ENCODE results near the gene MAP3K6.

The MAP3K6 gene

DNA sequence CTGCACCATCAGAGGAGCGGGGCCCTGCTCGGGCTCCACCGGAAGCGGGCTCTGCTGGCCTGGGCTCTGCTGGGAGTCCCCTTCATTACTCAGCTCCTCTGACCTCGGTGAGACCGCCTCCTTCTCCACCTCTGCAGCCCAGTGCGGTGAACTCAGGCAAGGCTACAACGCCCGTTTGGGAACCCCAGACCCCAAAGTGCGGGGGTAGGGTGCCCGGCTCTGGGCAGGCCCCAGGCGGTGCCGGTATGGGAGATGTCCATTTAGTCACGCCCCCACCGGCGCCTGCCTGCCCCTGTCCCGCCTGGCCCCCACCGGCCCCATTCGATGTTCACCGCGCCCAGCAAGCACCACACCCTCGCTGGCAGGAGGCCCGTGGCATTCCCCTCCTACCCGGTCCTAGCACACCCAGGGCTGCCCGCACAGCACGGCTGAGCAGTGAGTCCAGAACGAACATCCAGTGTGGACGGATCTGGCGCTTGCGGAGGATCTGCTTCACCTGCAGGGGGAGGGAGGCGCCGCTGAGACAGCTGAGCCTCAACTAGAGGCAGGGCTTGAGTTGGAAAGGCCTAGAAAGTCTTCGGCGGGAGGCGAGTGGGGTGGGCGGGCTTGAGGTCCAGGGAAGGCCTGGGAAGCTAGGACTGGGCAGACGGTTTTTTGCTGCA lies 10.0 kb downstream of the MAP3K6 start:
- peak; percentile 64 for ATAC-seq (replicated peaks; ENCODE audit: extremely low read depth, poor library complexity, severe bottlenecking)
- peak overlapping the region; percentile 80 for H3K27ac Mint-ChIP-seq (ENCODE audit: low read depth)
- peak overlapping the region; percentile 75 for H3K4me3 Mint-ChIP-seq
- no peaks in the 10 kb centered on the region for H3K9me3 Mint-ChIP-seq
- DNase-seq (ENCODE audit: low spot score in 2 of 2) = peak in 1 of 2 donors; percentile 32
- peaks cover 22% of the 10 kb centered on the region for H3K36me3 Mint-ChIP-seq (ENCODE audit: insufficient read depth)
- peaks cover 43% of the 10 kb centered on the region for H3K4me1 Mint-ChIP-seq
- no peaks in the 10 kb centered on the region for H3K27me3 Mint-ChIP-seq

DNA sequence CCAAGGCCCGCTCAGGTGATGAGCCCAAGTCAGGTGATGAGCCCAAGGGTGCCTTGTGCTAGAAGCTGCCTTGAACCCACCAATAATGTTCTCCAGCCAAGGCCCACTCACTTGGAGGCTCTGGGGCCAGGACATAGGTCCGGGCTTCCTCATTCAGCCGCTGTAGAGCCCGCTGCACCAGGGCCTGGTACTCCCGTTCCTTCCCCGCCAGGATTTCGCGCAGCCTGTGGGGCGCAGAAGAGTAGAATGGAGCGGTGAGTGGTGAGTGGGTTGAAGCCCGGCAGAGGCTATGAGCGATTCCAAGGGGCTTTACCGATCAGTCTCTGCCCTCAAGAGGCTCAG lies 10.5 kb downstream of the MAP3K6 start:
- H3K27me3 Mint-ChIP-seq = no peaks in the 10 kb centered on the region
- no peak for ATAC-seq (replicated peaks; ENCODE audit: extremely low read depth, poor library complexity, severe bottlenecking)
- H3K4me1 Mint-ChIP-seq = peaks cover 43% of the 10 kb centered on the region
- peak overlapping the region; percentile 80 for H3K27ac Mint-ChIP-seq (ENCODE audit: low read depth)
- H3K36me3 Mint-ChIP-seq (ENCODE audit: insufficient read depth) = peaks cover 22% of the 10 kb centered on the region
- peak overlapping the region; percentile 75 for H3K4me3 Mint-ChIP-seq
- H3K9me3 Mint-ChIP-seq = no peaks in the 10 kb centered on the region
- no peak for DNase-seq (ENCODE audit: low spot score in 2 of 2)

DNA sequence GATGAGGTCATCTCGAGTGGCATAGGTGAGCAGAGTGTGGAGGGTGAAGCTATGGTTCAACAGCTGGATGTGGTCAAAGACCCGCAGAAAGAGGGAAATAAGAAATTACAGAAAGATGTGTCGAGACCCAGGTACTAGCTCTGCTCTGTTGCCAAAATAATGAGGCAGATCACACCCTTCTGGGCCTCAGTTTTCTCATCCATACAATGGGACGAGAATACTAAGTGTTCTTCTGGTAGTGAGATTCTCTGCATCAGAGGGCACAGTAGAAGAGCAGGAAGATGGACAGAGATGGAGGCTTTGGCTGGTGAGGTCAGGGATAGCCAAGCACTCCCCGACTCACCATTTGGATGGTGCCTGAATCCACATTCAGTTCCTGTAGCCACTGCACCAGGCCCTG lies 11.1 kb downstream of the MAP3K6 start:
- Mint-ChIP-seq H3K36me3 (ENCODE audit: insufficient read depth) (peaks cover 24% of the 10 kb centered on the region), H3K4me3 (peak overlapping the region; percentile 75), H3K27me3 (no peaks in the 10 kb centered on the region), H3K27ac (ENCODE audit: low read depth) (peak overlapping the region; percentile 88), H3K9me3 (no peaks in the 10 kb centered on the region), H3K4me1 (peaks cover 43% of the 10 kb centered on the region)
- DNase-seq (ENCODE audit: low spot score in 2 of 2) (no peak), ATAC-seq (replicated peaks; ENCODE audit: extremely low read depth, poor library complexity, severe bottlenecking) (no peak)

DNA sequence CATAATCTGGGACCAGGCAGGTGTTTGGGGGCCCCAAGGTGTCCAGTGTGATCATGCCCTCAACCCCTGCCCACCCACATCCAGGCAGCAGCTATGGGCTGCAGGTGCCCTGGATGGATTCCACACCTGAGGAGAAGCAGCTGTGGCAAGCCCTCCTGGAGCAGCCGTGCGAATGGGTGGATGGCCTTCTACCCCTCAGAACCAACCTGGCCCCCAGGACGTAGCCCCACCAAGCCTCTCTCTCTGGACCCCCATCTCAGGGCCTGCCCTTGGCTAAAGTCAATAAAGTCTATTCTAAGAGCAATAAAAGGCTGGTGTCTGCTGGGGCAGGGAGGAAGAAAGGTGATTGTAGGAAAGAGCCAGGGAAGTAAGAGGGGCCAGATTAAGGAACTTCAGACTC lies 13.1 kb downstream of the MAP3K6 start:
- Mint-ChIP-seq H3K27ac (ENCODE audit: low read depth) (no peak overlapping the region), H3K9me3 (no peaks in the 10 kb centered on the region), H3K36me3 (ENCODE audit: insufficient read depth) (peaks cover 26% of the 10 kb centered on the region), H3K4me3 (no peak overlapping the region), H3K27me3 (no peaks in the 10 kb centered on the region), H3K4me1 (peaks cover 25% of the 10 kb centered on the region)
- no peak for ATAC-seq (replicated peaks; ENCODE audit: extremely low read depth, poor library complexity, severe bottlenecking)
- no peak for DNase-seq (ENCODE audit: low spot score in 2 of 2)

DNA sequence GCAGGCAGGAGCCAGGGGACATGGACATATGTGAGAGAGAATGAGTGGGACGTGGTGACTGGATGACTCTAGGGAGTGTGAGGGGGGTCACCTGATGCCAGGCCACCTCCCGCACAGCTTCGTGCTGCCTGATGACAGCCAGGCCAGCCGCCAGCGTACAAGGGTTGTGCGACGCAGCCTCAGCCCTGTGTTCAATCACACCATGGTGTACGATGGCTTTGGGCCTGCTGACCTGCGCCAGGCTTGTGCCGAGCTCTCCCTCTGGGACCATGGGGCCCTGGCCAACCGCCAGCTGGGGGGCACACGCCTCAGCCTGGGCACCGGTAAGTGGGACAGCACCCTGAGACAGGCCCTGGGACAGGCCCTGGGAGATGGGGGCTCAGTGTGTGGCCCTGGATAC lies 13.6 kb downstream of the MAP3K6 start:
- Mint-ChIP-seq H3K4me3 (no peak overlapping the region), H3K4me1 (peaks cover 25% of the 10 kb centered on the region), H3K27ac (ENCODE audit: low read depth) (peak overlapping the region; percentile 78), H3K27me3 (no peaks in the 10 kb centered on the region), H3K36me3 (ENCODE audit: insufficient read depth) (peaks cover 28% of the 10 kb centered on the region), H3K9me3 (no peaks in the 10 kb centered on the region)
- ATAC-seq (replicated peaks; ENCODE audit: extremely low read depth, poor library complexity, severe bottlenecking) = no peak
- DNase-seq (ENCODE audit: low spot score in 2 of 2) = no peak

DNA sequence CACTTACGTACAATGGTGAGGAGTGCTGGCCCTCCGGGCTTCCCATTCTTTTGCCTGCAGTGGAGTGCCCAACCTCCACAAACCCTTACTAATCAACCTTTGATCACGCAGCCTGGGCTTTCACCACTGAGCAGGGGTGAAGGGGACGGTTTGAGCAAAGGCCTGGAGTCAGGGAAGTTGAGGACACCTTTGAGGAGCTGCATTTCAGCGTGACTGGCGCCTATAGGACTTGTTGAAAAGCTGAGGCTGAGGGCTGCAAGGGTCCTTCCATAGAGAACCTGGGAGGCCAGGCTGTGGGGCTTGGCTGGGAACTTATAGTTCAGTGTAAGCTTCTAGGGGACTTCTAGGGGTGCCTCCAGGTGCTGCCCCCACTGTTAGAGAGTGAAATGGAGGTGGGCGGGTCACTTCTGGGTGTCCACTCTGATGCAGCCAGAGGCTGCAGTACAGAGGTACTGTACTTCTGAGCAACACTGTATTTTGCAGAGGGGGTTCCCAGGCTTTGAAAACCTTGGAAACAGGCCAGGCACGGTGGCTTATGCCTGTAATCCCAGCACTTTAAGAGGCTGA lies 15.1 kb downstream of the MAP3K6 start:
- H3K27me3 Mint-ChIP-seq = no peaks in the 10 kb centered on the region

DNA sequence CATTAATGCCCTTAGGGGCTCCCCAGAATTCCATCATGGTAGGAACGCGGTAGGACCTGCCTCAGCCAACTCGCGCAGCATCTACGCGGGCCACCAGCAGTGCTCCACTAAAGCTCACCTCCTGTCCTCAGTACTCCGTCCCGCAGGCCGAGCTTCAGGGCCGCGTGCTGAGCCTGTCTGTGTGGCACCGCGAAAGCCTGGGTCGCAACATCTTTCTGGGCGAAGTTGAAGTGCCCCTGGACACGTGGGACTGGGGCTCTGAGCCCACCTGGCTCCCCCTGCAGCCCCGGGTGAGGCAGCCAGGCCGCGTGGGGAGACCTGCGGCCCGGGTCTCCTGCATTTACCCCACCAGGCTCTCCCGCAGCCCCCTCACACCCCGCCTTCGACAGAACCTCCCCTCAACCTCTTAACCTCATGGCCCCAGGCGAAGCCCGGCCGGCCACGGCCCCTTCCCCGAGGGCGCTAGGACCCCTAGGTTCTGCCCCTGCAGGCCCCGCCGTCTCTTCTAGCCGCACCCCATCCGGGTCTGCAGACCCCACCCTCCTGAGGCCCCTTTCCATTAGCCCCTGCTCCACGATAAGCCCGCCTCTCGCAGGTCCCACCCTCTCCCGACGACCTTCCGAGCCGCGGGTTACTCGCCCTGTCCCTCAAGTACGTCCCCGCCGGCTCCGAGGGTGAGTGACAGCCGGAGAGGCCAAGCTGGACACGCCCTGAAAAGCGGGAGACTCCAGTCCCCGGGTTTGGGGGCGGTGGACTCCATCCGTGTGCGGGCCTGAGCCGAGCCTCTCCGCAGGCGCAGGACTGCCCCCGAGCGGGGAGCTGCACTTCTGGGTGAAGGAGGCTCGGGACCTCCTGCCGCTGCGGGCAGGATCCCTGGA lies 15.9 kb downstream of the MAP3K6 start:
- ATAC-seq (replicated peaks; ENCODE audit: extremely low read depth, poor library complexity, severe bottlenecking) (no peak), DNase-seq (ENCODE audit: low spot score in 2 of 2) (no peak)
- Mint-ChIP-seq H3K9me3 (no peaks in the 10 kb centered on the region), H3K4me1 (peaks cover 23% of the 10 kb centered on the region), H3K27me3 (no peaks in the 10 kb centered on the region), H3K27ac (ENCODE audit: low read depth) (no peak overlapping the region), H3K36me3 (ENCODE audit: insufficient read depth) (peaks cover 29% of the 10 kb centered on the region), H3K4me3 (no peak overlapping the region)

More for the DNA sequence above, 15.1 kb downstream of the MAP3K6 start:
- Mint-ChIP-seq H3K4me3 (no peak overlapping the region), H3K4me1 (peaks cover 23% of the 10 kb centered on the region), H3K9me3 (no peaks in the 10 kb centered on the region), H3K36me3 (ENCODE audit: insufficient read depth) (peaks cover 26% of the 10 kb centered on the region), H3K27ac (ENCODE audit: low read depth) (no peak overlapping the region)
- DNase-seq (ENCODE audit: low spot score in 2 of 2) (no peak), ATAC-seq (replicated peaks; ENCODE audit: extremely low read depth, poor library complexity, severe bottlenecking) (no peak)

DNA sequence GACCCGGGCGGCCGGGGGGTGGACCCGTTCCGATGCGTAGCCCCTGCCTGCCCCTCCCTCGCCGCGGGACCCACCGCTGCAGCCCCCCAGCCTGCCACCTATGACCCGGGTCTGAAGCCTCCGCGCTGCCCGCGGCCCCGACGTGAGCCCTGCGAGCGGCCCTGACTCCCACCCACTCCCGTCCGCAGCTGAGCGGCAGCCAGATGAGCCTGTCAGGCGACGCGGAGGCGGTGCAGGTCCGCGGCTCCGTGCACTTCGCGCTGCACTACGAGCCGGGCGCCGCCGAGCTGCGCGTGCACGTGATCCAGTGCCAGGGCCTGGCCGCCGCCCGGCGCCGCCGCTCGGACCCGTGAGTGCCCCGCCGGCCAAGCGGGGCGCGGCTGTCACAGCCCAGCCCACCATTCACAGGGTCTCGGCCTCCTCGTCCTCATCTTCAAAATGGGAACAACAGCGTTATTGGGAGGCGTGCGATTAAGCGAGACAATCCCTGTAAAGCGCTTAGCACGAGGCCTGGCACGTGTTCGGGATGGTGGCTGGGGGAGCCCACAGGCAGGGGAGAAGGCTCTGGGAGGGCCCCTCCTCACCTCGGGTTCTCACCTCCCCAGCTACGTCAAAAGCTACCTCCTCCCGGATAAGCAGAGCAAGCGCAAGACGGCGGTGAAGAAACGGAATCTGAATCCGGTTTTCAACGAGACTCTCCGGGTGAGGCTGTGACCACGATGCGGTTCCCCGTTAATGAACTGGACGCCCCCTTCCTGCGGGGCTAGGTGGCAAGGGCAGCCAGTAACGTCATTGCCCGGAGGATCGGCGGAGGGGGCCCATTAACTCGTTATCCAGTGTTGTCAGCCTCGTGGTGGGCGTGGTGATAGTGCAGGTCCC lies 16.7 kb downstream of the MAP3K6 start:
- Mint-ChIP-seq H3K27ac (ENCODE audit: low read depth) (no peak overlapping the region), H3K9me3 (no peaks in the 10 kb centered on the region), H3K4me1 (peaks cover 18% of the 10 kb centered on the region), H3K27me3 (no peaks in the 10 kb centered on the region), H3K4me3 (no peak overlapping the region), H3K36me3 (ENCODE audit: insufficient read depth) (peaks cover 34% of the 10 kb centered on the region)
- DNase-seq (ENCODE audit: low spot score in 2 of 2) (no peak), ATAC-seq (replicated peaks; ENCODE audit: extremely low read depth, poor library complexity, severe bottlenecking) (no peak)

DNA sequence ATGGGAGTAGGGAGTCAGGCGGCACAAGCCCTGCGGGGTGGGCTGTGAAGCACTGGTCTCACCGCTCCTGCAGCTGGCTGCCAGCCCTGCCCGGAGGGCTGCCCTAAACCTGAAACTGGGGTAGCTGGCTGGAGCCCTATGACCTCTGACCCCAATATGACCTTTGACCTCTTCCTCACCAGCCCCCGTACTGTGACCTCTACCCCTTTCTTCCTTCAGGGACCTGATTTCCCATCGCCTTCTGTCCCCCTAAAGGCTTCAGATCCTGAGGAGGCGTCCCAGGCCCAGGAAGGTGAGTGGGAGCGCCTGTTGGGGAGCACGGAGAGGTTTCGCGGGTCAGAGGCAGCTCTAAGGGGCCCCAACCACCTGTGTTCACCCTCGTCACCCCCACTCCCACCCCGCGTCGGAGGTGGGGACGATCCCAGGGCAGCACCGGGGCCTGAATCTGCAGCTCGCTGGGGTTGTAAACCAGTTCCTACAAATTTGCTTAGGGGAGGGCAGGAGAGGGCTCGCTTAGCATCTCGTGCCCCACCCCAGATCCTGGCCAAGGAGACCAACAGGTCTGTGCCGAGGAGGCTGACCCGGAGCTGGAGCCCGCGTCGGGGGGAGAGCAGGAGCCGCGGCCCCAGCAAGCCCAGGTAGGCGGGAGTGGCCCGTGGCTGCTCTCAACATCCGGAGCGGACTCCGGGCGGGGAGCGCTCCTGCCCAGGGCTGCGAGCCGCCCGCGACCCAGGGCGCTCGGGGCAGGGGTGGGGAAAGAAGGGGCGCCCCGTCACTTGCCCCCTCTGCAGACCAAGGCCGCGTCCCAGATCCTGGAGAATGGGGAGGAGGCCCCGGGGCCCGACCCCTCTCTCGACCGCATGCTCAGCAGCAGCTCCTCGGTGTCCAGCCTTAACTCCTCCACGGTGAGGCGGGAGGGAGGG lies 17.6 kb downstream of the MAP3K6 start:
- H3K36me3 Mint-ChIP-seq (ENCODE audit: insufficient read depth) = peaks cover 37% of the 10 kb centered on the region
- no peaks in the 10 kb centered on the region for H3K27me3 Mint-ChIP-seq
- H3K4me3 Mint-ChIP-seq = no peak overlapping the region
- DNase-seq (ENCODE audit: low spot score in 2 of 2) = no peak
- peaks cover 17% of the 10 kb centered on the region for H3K4me1 Mint-ChIP-seq
- H3K27ac Mint-ChIP-seq (ENCODE audit: low read depth) = no peak overlapping the region
- no peaks in the 10 kb centered on the region for H3K9me3 Mint-ChIP-seq
- ATAC-seq (replicated peaks; ENCODE audit: extremely low read depth, poor library complexity, severe bottlenecking) = no peak

DNA sequence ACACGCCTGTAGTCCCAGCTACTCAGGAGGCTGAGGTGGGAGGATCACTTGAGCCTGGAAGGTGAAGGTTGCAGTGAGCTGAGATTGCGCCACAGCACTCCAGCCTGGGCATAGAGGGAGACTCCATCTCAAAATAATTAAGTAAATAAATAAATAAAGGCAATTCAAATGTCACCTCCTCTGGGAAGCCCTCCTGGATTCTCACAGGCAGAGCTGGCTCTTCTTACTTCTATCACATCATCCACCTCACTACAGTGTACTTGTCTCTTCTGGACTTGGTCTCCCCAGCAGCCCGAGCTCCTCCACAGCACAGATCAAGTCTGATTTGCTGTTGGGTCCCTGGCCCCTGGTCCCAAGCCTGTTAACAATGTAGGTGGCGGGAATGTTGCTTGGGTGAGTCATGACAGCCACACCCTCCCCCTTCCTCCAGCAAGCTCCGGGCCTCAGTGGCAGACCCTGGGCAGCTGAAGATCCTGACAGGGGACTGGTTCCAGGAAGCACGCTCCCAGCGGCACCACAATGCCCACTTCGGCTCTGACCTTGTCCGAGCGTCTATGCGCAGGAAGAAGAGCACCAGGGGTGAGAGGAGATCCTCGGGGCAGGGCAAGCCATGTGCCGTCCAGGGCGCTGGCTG lies 19.7 kb downstream of the MAP3K6 start:
- ATAC-seq (replicated peaks; ENCODE audit: extremely low read depth, poor library complexity, severe bottlenecking) = no peak
- Mint-ChIP-seq H3K4me3 (no peak overlapping the region), H3K27me3 (no peaks in the 10 kb centered on the region), H3K4me1 (peaks cover 26% of the 10 kb centered on the region), H3K27ac (ENCODE audit: low read depth) (peak overlapping the region; percentile 79), H3K36me3 (ENCODE audit: insufficient read depth) (peaks cover 44% of the 10 kb centered on the region), H3K9me3 (no peaks in the 10 kb centered on the region)
- no peak for DNase-seq (ENCODE audit: low spot score in 2 of 2)

DNA sequence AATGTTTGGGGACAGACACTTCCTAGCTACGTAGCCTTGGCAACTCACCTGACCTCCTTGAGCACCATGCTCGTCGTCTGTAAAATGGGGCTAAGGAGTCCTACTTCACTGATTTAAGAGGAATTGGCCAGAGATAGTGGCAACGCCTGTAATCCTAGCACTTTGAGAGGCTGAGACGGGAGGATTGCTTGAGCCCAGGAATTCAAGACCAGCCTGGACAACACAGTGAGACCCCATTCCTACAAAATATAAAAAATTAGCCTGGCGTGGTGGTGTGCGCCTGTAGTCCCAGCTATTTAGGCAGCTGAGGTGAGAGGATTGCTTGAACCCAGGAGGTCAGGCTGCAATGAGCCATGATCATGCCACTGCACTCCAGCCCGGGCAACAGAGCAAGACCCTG lies 20.4 kb downstream of the MAP3K6 start:
- peaks cover 42% of the 10 kb centered on the region for H3K36me3 Mint-ChIP-seq (ENCODE audit: insufficient read depth)
- peak overlapping the region; percentile 25 for H3K4me3 Mint-ChIP-seq
- DNase-seq (ENCODE audit: low spot score in 2 of 2) (no peak), ATAC-seq (replicated peaks; ENCODE audit: extremely low read depth, poor library complexity, severe bottlenecking) (no peak)
- H3K27me3 Mint-ChIP-seq = no peaks in the 10 kb centered on the region
- H3K27ac Mint-ChIP-seq (ENCODE audit: low read depth) = no peak overlapping the region
- no peaks in the 10 kb centered on the region for H3K9me3 Mint-ChIP-seq
- peaks cover 31% of the 10 kb centered on the region for H3K4me1 Mint-ChIP-seq
